Stimulated activated effector memory CD8-positive, alpha-beta T cell treated with anti-CD3 and anti-CD28 coated beads, Interleukin-12 subunit alpha, Interleukin-12 subunit beta, amount 100 ng/mL, for 72 hours (primary cell): ENCODE results near the gene LGR6.
A peak's percentile ranks its signal among the peaks of the same experiment; 100 is the strongest.
"Not testable (repeated sequence)": the region's sequence is repeated elsewhere in the genome, so short reads cannot be mapped to it uniquely, and the experiment has no call there.

Source experiments
- ATAC-seq: fragments of 150-1000 bp; cut with Tn5 transposase; 2 replicates; pipeline ENCODE4 v1.10.0; 2021
- DNase-seq, 2 donors: peaks; one replicate each; pipeline ENCODE4 v3.0.0; 2021 to 2022; ENCODE audit warnings: low spot score in 2 of 2
- H3K27ac Mint-ChIP-seq: one replicate; pipeline ENCODE4 v1.8.0; 2022; ENCODE audit warnings: mild to moderate bottlenecking, mixed read lengths
- H3K36me3 Mint-ChIP-seq: one replicate; pipeline ENCODE4 v1.8.0; 2022; ENCODE audit warnings: mild to moderate bottlenecking, mixed read lengths
- H3K4me1 Mint-ChIP-seq: one replicate; pipeline ENCODE4 v1.8.0; 2022; ENCODE audit warnings: mixed read lengths
- H3K4me3 Mint-ChIP-seq: one replicate; pipeline ENCODE4 v1.8.0; 2022; ENCODE audit warnings: mild to moderate bottlenecking, mixed read lengths
- H3K9me3 Mint-ChIP-seq: one replicate; pipeline ENCODE4 v1.8.0; 2022; ENCODE audit warnings: mixed read lengths

Gene LGR6

GRCh38 chr1:202259705-202260104 is 66.1 kb downstream of the LGR6 start:
- H3K4me1 Mint-ChIP-seq = no peaks in the 10 kb centered on the region
- no peaks in the 10 kb centered on the region for H3K36me3 Mint-ChIP-seq
- no peak overlapping the region for H3K27ac Mint-ChIP-seq
- no peaks in the 10 kb centered on the region for H3K9me3 Mint-ChIP-seq
- no peak for ATAC-seq
- no peak for DNase-seq
- no peak overlapping the region for H3K4me3 Mint-ChIP-seq

GRCh38 chr1:202261209-202261958 is 67.8 kb downstream of the LGR6 start:
- not testable (repeated sequence) for H3K4me3 Mint-ChIP-seq, H3K9me3 Mint-ChIP-seq, DNase-seq, H3K4me1 Mint-ChIP-seq, H3K27ac Mint-ChIP-seq, ATAC-seq, H3K36me3 Mint-ChIP-seq

- no peak overlapping the region for H3K27ac Mint-ChIP-seq
- no peaks in the 10 kb centered on the region for H3K9me3 Mint-ChIP-seq
- ATAC-seq (no peak), DNase-seq (no peak)
- no peak overlapping the region for H3K4me3 Mint-ChIP-seq
- H3K36me3 Mint-ChIP-seq = no peaks in the 10 kb centered on the region
- H3K4me1 Mint-ChIP-seq = no peaks in the 10 kb centered on the region
Observed at GRCh38 chr1:202263628-202264027, 70.0 kb downstream of the LGR6 start.

- ATAC-seq = no peak
- H3K9me3 Mint-ChIP-seq = no peaks in the 10 kb centered on the region
- no peak overlapping the region for H3K27ac Mint-ChIP-seq
- H3K4me3 Mint-ChIP-seq = no peak overlapping the region
- H3K36me3 Mint-ChIP-seq = no peaks in the 10 kb centered on the region
- DNase-seq = no peak
- H3K4me1 Mint-ChIP-seq = no peaks in the 10 kb centered on the region
Observed at GRCh38 chr1:202264300-202264699, 70.7 kb downstream of the LGR6 start.

- Mint-ChIP-seq H3K36me3 (no peaks in the 10 kb centered on the region), H3K27ac (no peak overlapping the region), H3K9me3 (no peaks in the 10 kb centered on the region), H3K4me1 (no peaks in the 10 kb centered on the region), H3K4me3 (no peak overlapping the region)
- DNase-seq = no peak
- no peak for ATAC-seq
Observed at GRCh38 chr1:202264726-202265125, 71.1 kb downstream of the LGR6 start.

- no peaks in the 10 kb centered on the region for H3K36me3 Mint-ChIP-seq
- no peak overlapping the region for H3K27ac Mint-ChIP-seq
- no peaks in the 10 kb centered on the region for H3K9me3 Mint-ChIP-seq
- H3K4me1 Mint-ChIP-seq = no peaks in the 10 kb centered on the region
- ATAC-seq (no peak), DNase-seq (no peak)
- H3K4me3 Mint-ChIP-seq = no peak overlapping the region
Observed at GRCh38 chr1:202266061-202266765, 72.6 kb downstream of the LGR6 start.

GRCh38 chr1:202268032-202268431 is 74.4 kb downstream of the LGR6 start:
- no peak overlapping the region for H3K27ac Mint-ChIP-seq
- no peaks in the 10 kb centered on the region for H3K9me3 Mint-ChIP-seq
- no peaks in the 10 kb centered on the region for H3K36me3 Mint-ChIP-seq
- no peaks in the 10 kb centered on the region for H3K4me1 Mint-ChIP-seq
- no peak overlapping the region for H3K4me3 Mint-ChIP-seq
- DNase-seq = no peak
- no peak for ATAC-seq

- ATAC-seq (no peak), DNase-seq (no peak)
- H3K36me3 Mint-ChIP-seq = no peaks in the 10 kb centered on the region
- H3K4me3 Mint-ChIP-seq = no peak overlapping the region
- H3K4me1 Mint-ChIP-seq = no peaks in the 10 kb centered on the region
- no peak overlapping the region for H3K27ac Mint-ChIP-seq
- no peaks in the 10 kb centered on the region for H3K9me3 Mint-ChIP-seq
Observed at GRCh38 chr1:202268817-202269216, 75.2 kb downstream of the LGR6 start.

GRCh38 chr1:202270871-202271326 is 77.3 kb downstream of the LGR6 start:
- Mint-ChIP-seq H3K9me3 (no peaks in the 10 kb centered on the region), H3K36me3 (no peaks in the 10 kb centered on the region), H3K27ac (no peak overlapping the region), H3K4me3 (no peak overlapping the region), H3K4me1 (no peaks in the 10 kb centered on the region)
- ATAC-seq (no peak), DNase-seq (no peak)

GRCh38 chr1:202272103-202272845 is 78.7 kb downstream of the LGR6 start:
- DNase-seq (no peak), ATAC-seq (no peak)
- Mint-ChIP-seq H3K4me1 (no peaks in the 10 kb centered on the region), H3K27ac (no peak overlapping the region), H3K9me3 (no peaks in the 10 kb centered on the region), H3K36me3 (no peaks in the 10 kb centered on the region), H3K4me3 (no peak overlapping the region)

GRCh38 chr1:202274611-202275010 is 81.0 kb downstream of the LGR6 start:
- Mint-ChIP-seq H3K4me1 (no peaks in the 10 kb centered on the region), H3K36me3 (no peaks in the 10 kb centered on the region), H3K9me3 (no peaks in the 10 kb centered on the region), H3K27ac (no peak overlapping the region), H3K4me3 (no peak overlapping the region)
- ATAC-seq (peak; percentile 73), DNase-seq (peak; percentile 16 to 66)

GRCh38 chr1:202275061-202275770 is 81.6 kb downstream of the LGR6 start:
- ATAC-seq (no peak), DNase-seq (no peak)
- H3K36me3 Mint-ChIP-seq = no peaks in the 10 kb centered on the region
- H3K4me1 Mint-ChIP-seq = no peaks in the 10 kb centered on the region
- H3K9me3 Mint-ChIP-seq = no peaks in the 10 kb centered on the region
- H3K27ac Mint-ChIP-seq = no peak overlapping the region
- H3K4me3 Mint-ChIP-seq = no peak overlapping the region

- DNase-seq (no peak), ATAC-seq (no peak)
- Mint-ChIP-seq H3K36me3 (no peaks in the 10 kb centered on the region), H3K4me1 (no peaks in the 10 kb centered on the region), H3K4me3 (no peak overlapping the region), H3K27ac (no peak overlapping the region), H3K9me3 (no peaks in the 10 kb centered on the region)
Observed at GRCh38 chr1:202276081-202276715, 82.6 kb downstream of the LGR6 start.

- Mint-ChIP-seq H3K27ac (no peak overlapping the region), H3K4me1 (no peaks in the 10 kb centered on the region), H3K9me3 (no peaks in the 10 kb centered on the region), H3K36me3 (no peaks in the 10 kb centered on the region), H3K4me3 (no peak overlapping the region)
- no peak for DNase-seq
- ATAC-seq = no peak
Observed at GRCh38 chr1:202276920-202277319, 83.3 kb downstream of the LGR6 start.

GRCh38 chr1:202278751-202279150 is 85.2 kb downstream of the LGR6 start:
- Mint-ChIP-seq H3K4me1 (peaks cover 7% of the 10 kb centered on the region), H3K9me3 (no peaks in the 10 kb centered on the region)

More at GRCh38 chr1:202278751-202279150, 85.2 kb downstream of the LGR6 start:
- Mint-ChIP-seq H3K4me3 (no peak overlapping the region), H3K27ac (no peak overlapping the region), H3K36me3 (no peaks in the 10 kb centered on the region)
- no peak for ATAC-seq
- no peak for DNase-seq
